GM19099 (cell line): ENCODE data around the gene LRCH1.

Experiments used
- POLR2A ChIP-seq: IDR thresholded peaks from 3 replicates; pipeline ENCODE4 v1.6.1; 2011; ENCODE audit warnings: low read depth; ENCODE audit not compliant: insufficient read length; ENCODE audit errors: extremely low read depth

Gene LRCH1

DNA sequence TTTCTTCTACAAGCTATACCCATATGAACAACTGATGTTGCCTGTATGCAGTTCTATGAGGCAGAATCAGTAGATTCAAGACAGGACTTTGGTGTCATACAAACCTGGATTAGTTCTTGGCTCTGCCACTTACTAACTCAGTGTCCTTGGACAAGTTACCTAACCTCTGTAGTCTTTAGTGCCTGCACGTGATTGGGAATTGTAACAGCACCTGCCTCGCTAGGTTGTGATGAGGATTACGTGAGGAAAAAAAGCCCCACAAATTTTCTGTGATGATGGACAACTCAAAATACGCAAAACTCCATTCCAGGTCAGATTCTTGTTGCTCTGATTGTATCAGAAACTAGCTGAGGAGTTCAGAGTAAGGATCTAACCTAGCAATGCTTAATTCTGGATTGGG is 89.3 kb downstream of the LRCH1 start:
- TF ChIP-seq POLR2A = no peak

DNA sequence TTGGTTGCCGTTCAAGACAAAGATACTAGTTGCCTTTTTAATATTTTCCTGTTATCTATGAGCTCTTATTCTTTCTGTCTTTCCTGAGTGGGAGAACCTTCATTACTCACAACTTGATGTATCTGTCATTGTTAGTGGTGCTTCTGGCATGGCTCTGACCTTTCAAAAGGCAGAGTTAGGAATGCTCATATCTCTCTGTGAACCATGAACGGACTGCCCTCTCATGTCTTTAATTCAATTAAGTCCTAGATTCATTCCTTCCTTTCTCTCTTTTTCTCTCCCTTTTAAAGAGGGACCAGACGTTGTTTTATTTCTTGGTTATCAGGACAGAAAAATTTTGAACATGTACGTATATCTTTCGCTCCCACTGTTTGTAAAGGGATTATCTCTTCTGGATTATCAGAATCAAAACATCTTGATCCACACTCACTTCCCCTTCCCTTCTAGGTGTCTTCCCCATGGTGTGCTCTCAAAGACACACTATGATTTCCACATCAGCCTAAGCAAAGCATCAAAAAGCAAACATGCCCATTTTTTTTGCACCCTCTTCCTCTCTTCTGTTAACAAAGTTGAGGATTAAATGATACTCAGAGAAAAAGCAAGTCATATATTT is 90.3 kb downstream of the LRCH1 start:
- TF ChIP-seq POLR2A = no peak

DNA sequence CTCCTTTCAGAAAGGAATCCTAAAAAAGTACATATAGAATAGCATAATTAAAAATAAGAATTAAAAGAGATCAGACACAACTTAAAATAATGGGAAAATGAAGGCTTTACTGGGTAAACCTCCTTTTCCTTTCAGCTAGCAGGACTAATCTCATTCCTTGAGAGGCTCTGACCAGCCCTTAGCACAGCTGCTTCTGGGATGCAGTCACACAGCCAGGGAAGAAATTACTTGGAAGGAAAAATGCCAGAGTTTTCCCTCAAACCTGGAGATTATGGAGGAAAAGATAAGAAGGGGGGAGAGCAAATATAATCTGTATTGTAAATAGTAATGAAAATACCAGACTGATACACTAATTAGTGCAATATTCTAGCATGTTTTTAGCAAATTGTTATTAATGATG is 91.8 kb downstream of the LRCH1 start:
- no peak for TF ChIP-seq POLR2A

DNA sequence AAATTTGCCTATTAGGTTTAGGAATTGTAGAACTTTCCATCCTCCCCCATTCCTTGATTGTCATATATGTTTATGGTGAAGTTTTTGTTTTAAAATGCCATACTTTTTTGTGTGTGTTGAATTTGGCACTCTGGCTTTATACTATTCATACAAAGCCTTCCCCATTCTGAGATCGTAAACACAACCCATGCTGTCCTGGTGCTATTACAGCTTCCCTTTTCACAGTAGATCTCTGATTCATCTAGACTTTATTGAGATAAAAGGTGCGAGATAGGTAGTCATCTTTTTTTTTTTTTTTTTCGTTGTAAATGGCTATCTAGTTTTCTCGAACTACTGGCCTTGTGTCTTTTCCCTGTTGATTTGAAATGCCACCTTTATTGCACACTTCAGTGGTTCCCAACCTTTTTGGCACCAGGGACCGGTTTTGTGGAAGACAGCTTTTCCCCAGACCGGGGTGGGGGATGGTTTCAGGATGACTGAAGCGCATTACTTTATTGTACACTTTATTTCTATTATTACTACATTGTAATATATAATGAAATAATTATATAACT is 94.6 kb downstream of the LRCH1 start:
- no peak for TF ChIP-seq POLR2A

DNA sequence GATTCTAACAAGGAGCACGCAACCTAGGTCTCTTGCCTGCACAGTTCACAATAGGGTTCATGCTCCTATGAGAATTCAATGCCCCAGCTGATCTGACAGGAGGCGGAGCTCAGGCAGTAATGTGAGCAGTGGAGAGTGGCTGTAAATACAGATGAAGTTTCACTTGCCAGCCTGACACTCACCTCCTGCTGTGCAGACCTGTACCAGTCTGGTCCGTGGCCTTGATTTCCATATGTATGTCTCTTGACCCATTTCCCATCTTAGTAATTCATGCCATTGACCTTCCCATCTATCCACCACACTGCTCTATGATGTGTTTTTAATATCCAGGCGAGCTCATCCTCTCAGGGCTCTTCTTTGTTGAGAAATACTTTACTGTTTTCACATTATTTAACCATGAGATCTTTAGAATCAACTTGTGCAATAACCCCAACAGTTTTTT is 95.2 kb downstream of the LRCH1 start:
- peak; percentile 50 for TF ChIP-seq POLR2A

DNA sequence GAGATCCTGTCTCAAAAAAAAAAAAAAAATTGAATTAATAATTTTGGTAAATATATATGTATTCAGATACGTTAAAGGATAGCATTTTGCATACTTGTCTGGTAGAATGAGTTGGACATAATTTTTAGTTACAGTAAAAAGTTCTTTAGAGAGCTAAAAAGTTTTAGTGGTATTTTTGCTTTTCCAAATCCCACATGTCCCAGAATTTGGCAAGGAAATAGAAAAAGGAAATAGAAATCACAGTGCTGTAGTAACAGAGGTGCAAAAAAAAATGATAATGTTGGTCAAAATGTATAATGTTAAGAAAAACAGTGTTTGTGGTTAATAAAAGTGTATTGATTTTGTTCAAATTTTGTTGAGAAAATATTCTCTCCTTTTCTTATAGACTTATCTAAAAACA is 96.8 kb downstream of the LRCH1 start:
- TF ChIP-seq POLR2A = no peak

DNA sequence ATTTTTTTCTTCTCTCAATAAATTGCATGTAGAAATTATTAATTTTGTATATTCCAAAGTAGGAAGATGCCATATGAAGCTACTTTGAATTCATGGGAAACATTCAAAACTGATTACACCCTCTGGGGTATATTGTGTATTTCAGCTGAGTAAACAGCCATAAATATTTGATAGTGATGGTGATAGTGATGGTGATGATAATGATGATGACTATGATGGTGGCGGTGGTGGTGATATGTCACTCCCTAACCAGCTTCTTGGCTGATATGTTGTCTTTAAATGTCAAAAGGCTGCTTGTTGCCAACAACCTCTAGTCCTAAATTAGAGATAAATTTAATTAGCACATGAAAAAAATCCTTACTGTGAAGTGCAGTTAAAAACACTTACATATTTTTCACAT is 102.0 kb downstream of the LRCH1 start:
- no peak for TF ChIP-seq POLR2A

DNA sequence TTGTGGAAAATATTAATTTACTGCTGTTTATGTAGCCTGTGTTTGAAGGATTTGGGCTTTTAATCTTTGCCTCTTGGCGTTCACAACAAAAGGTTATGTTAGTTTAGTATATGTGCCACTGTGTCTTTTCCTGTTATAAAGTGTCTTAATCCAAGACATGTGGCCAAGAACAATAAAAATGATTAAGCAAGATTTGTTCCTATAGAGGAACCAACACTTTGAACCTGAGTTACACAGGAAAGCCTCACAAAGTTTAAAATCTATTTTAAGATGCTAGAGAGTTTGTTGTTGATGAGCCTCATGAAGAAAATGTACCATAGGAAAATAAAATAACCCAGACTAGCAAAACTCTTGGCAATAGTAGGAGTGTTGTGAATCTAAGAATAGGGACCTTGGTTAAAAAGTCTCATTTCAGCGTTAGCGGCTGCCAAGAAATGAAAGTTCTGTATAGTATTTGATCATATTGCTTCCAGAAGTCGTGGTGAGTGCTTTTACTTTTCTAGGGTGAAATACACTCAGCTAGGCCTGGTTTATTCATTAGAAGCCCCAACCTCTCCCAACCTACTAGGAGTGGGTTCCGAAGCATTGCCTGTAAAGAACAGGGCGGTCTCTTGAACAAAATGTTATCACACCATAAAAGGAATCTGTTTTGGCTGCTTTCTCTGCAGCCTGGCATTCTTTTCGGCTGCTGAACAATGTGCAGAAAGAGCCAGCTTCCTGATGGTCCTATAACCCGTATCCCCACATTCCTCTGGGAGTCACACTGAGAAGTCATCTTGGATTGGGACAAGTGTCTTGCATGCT is 102.6 kb downstream of the LRCH1 start:
- no peak for TF ChIP-seq POLR2A

DNA sequence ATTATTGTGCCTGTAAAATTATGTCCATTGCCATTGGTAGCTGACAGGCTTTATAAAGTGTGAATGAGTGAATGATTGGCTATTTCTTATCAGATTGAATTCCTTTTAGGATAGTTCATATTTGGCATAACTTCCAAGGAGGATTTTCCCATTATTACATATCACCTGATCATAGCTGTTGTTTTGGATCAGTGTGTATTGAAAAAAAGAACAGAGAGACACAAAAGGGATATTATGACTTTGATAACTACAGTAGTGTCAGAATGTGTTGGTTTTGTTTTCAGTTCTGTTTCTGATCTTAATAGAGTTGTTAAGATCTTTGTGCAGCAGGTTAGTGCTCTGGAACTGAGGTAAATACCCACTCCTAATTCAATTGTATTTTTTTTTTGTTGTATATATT is 103.8 kb downstream of the LRCH1 start:
- no peak for TF ChIP-seq POLR2A

DNA sequence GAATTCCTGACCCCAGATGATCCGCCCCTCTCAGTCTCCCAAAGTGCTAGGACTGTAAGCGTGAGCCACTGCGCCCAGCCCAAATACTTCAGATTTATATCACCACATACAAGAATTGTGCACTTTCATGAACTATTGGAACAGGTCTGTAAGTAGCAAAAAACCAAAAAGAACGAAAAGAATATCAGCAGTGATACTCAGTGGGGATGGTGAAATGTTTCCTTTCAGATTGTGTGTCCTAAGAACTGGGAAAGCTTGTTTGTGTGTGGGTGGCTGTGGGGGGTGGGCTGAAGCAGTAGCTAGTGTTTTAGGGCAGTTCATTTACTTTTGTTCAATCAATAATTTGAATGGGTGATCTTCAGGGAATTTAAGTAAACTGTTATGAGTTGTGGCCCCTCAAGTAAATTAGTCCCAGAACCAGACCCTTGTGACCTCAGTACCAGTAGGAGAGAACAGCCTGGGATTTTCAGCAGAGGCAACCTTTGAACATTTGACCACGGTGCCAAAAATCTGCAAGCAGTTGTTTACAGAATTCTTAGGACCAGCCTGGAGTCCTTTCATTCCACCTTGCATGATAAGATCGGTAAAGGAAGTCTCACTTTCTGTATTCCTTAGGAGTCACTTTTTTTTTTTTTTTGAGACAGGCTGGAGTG is 106.6 kb downstream of the LRCH1 start:
- TF ChIP-seq POLR2A = no peak

DNA sequence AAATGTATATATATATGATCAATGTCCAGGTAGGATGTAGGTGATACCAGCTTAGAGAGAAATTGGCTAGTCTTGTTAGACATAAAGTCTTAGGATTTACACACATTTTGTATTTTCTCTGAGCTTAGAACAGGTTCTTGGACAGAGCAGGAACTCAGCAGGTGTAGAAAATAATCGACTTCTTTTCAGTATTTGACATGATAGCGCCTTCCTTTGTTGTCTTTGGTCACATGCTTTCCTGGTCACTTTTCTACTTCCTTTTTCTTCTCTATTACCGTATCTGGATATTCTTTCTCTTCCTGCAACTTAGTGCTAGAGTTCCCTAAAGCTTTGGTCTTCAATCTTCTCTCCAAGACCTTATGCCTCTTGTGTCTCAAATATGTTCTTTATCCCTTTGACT is 107.4 kb downstream of the LRCH1 start:
- TF ChIP-seq POLR2A = no peak

DNA sequence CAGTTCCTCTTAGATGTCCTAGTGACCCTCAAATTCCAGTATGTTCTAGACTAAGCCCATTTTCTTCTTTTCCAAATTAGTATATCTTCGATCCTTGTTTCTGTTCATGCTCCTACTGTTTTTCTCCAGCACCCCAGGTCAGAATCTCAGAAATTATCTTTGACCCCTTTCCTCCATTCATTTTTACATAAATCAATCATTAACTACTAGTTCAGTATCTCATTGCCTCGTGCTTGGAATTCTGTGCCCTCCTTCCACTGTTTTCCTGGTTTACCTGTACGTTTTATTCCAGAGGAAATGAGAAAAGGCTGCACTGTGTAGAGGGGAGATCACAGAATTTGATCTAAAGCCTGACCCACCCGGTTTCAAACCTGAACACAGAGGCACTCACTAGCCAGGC is 107.9 kb downstream of the LRCH1 start:
- TF ChIP-seq POLR2A = no peak

DNA sequence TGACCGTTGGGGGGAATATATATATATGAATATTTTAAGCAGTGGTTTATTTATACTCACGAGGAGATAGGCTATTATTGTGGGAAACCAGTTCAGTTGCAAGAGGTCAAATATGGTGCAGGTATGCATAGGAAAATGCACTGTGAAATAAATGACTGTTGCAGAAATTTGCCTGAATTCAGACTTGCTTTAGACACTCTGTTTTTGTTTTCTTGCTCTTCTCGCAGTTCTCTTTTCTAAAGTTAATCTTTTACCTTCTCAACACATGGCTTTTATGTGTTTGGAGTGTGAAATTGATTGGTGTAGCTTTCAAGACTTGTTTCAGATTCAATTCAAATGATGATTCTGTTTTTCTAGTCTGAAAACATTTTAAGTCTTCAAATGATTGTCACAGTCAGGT is 109.7 kb downstream of the LRCH1 start:
- TF ChIP-seq POLR2A = no peak

DNA sequence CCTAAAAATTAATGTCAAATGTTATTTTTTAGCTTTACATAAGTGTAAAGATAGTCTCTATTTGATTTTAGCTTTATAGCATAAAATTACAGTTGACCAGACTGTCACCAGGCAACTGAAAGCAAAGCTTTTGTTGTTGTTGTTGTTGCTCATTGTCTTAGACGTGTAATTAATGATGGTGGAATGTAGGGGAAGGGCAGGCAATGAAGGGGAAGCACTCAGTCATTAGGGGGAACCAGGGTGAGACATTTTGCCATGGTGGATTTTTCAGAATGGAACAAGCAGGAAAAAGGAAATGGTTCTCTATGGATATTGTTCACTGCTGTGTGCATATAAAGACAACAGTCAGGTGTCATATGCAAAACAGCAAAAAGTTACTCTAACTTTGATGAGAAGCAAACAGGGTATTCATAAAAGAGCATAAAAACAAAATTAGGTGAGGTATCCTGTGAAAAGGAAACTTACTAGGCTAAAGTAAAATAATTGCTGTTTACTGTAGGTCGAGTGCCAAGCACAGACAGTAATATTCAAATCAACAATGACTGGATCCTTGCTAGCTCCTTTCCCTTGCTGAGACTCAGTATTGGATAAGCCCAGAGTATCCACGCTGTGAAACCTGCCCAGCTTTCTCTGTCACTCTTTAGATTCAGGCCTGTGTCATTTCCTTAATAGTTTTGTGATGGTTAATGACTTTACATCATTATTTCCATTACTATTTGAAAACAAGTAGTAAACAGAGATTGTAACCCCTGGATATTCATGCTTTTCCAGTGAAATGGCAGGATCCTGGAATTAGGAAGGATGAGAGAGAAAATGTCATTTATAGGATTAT is 110.5 kb downstream of the LRCH1 start:
- no peak for TF ChIP-seq POLR2A

DNA sequence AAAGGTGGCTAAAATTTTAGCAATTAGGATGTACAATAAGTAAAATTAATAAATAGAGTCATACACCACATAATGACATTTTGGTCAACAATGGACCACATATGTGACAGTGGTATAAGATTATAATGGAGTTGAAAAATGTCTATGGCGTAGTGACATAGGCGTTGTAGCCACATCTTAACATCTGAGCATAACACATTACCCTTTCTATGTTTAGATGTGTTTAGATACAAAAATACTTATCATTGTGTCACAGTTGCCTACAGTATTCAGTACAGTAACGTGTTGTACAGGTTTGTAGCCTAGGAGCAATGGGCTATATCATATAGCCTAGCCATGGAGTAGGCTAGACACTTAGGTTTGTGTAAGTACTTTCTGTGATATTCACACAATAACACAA is 111.2 kb downstream of the LRCH1 start:
- no peak for TF ChIP-seq POLR2A
